Fibroblast of skin of right quadriceps (primary cell): ENCODE results near the gene INSIG1.

Experiments
- DNase-seq: peaks from one replicate; pipeline ENCODE4 v3.0.0-alpha.2; 2013

INSIG1 gene

GRCh38 chr7:155267023-155267422 is 30.7 kb upstream of the INSIG1 start:
- DNase-seq: no peak

DNA sequence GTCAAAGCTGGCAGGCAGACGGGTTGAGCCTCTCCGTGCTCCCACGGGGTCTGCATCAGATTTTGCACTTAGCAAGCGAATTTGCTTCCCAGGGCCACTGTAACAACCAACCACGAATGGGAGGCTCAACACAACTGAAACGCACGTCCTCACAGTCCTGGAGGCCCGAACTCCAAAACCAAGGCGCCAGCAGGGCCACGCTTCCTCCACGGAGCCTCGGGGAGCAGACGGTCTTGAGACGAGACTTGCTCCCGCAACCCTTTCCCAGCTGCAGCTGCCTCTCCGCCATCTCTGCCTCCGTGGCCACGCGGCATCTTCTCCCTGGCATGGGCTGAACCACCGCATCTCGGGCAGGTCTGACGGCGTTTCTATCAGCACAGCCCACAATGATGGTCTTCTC is 30.2 kb upstream of the INSIG1 start:
- DNase-seq: no peak

GRCh38 chr7:155268211-155268610 is 29.5 kb upstream of the INSIG1 start:
- DNase-seq: no peak

DNA sequence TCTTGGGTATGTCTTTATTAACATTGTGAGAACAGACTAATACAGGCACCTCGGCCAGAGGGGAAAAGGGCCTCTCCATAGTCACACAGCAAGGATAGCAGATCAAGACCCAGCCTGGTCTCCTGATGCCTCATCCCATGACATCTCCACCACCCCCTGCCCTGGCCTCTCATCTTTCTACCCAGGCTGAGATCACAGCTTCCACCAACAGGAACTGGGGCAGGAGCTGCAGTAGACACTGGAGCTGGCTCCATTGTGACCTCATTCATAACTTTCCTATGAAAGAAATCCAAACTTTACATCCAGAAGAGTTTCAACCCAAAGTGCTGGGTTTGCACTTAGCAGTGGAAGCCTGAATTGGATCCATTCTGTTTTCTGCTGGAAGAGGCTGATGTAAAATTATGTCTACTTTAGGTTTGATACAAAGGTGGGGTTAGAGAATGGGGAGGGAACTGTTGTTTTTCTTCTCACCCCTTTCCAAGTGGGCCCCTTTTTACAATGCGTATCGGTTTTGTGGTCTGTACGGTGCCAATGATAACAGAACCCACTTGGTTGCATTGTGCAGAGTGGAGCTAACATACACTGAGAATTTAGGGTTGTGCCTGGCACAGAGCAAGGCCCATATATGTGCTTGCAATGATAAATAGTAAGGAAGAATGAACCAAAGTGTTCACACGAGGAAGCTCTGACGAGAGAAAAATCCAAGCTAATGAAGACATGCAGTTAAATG is 28.6 kb upstream of the INSIG1 start:
- no peak for DNase-seq

DNA sequence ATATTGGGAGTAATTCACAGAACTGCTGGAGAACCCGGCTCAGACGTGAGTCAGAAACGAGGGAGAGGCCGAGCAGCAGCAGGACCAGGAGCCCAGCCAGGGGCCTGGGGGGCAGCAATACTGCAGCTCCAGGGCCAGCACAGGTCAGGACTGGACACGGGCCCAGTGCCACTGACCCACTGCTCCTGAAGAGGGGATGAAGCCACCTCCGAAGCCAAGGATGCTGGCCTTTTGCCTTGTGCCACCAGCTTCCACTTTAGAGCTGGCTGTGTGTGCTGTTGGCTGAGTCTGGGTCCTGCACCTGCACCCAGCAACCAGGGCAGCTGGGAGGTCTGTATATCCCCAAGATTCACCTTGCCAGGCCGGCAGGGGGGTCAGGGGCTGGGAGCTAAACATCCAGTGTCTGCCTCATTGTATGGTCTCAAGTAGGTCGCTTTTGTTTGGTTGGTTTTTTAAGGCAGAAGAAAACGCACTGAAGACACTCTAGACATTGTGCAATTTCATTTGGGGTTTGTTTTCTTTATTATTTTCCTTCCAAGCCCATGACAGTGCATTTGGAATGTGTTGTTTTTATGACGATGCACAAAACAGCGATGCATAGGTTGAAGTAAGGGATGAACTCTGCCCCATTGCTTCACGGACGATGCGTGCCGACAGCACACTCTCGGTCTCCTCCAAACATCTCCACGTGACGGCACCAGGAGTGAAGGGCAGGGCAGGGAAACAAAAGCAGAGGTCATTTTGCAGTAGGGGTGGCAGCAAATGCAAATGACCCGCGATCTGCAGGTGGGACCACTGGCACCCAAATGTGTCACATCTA is 27.7 kb upstream of the INSIG1 start:
- DNase-seq: no peak

DNA sequence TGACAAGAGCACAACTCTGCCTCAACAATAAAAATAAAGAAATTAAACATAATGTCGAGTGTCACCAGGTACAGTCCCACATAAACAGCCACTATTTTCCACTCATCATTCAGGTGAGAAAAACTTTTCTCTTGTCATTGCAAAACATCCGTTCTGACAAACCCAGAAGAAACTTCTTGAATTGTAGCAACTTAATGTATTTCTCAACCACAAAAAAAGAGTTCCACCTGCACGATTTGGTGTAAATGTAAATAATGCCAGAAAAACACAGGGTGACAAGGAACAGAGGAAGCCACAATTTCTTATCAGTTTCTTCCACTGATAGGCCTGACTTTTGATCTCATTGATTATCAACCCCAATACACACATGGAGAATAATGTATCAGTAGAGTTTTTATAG is 26.8 kb upstream of the INSIG1 start:
- no peak for DNase-seq

- DNase-seq: no peak
Measured at GRCh38 chr7:155274633-155275355, 22.9 kb upstream of the INSIG1 start.

DNA sequence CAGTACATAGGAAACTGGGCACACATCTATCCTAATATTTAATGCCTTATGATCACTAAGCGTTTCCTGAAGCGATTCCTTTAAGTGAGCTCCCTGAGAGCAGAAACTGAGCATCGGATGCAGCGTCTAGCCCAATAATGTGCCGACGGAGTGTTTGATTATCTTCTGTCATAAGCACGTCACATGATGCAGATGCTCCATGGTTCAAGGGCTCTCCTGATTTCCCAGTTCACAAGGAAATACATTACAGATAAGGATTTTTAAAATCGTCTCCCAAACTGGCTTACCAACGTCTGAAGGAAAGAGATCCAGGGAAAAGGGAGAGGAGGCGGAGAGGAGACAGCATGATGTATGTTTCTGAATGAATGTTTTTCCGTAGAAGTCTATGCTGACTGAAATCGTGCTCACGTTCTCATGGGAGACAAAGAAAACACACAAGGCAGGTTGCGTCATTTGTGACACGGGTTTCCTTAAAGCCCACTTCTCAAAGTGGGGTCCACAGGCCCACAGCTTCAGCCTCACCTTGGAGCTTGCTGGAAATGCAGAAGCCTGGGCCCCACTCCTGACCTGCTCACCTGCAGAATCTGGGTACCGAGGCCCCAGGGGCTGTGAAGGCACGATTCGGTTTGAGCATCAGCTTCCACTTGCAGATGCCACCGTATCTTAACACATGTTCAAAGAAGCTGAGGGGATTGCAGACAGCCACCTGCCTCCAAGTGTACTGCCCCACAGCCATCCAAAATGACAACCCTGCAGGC is 21.5 kb upstream of the INSIG1 start:
- no peak for DNase-seq

GRCh38 chr7:155276800-155277375 is 20.8 kb upstream of the INSIG1 start:
- no peak for DNase-seq

DNA sequence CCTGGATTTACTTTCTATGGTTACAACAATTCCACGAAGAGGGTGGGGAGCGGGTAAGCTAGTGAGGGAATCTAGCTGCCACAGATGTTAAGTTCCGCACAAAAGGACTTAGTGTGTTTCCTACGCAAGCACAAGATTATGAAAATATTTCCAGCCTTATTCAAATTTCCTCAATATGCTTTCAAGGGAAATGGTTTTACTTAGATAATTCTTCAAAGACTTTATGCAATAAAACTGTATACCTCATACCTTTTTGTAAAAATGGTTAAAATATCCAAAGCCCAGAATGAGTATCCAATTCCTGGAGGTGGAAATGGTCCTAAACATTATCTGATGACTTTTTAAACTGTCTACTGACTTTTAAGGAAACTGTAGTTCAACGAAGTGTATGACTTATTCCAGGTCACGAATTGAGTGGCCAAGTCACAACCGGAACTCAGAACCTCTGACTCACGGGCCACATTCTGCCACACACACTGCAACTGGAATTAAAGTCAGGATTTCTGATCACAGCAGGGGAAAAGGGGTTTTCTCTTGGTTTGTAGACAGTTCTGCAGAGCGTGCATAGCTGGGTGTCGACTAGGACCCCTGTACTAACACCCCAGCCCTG is 20.2 kb upstream of the INSIG1 start:
- no peak for DNase-seq

GRCh38 chr7:155278921-155279320 is 18.8 kb upstream of the INSIG1 start:
- DNase-seq: no peak

DNA sequence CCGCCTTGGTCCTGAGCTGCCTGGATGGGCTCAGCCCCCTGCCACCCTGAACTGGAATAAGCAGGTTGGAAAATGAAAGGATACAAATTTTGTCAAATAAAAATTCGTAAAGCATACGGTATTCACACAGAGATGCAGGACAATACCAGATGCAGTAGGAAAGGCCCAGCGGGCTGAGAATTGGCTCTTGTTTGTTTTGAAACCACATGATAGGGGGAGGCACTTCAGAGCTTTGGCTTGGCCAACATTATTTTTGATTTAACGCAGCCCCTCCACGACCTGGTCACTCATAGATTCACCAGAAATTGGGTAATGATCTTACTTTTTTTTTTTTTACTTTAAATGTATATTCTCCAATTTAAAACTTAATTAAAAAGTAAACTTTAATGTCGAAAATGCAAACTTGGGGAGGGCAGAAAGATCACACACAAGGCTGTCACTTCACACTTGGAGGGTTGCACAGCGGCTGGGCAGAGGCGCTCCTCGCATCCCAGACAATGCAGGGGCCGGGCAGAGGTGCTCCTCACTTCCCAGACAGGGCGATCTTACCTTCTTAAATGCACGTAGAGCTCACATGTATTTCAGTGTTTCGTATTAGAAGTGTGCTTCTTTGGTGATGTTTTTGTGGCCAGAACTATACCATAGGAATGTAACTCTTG is 17.8 kb upstream of the INSIG1 start:
- no peak for DNase-seq

DNA sequence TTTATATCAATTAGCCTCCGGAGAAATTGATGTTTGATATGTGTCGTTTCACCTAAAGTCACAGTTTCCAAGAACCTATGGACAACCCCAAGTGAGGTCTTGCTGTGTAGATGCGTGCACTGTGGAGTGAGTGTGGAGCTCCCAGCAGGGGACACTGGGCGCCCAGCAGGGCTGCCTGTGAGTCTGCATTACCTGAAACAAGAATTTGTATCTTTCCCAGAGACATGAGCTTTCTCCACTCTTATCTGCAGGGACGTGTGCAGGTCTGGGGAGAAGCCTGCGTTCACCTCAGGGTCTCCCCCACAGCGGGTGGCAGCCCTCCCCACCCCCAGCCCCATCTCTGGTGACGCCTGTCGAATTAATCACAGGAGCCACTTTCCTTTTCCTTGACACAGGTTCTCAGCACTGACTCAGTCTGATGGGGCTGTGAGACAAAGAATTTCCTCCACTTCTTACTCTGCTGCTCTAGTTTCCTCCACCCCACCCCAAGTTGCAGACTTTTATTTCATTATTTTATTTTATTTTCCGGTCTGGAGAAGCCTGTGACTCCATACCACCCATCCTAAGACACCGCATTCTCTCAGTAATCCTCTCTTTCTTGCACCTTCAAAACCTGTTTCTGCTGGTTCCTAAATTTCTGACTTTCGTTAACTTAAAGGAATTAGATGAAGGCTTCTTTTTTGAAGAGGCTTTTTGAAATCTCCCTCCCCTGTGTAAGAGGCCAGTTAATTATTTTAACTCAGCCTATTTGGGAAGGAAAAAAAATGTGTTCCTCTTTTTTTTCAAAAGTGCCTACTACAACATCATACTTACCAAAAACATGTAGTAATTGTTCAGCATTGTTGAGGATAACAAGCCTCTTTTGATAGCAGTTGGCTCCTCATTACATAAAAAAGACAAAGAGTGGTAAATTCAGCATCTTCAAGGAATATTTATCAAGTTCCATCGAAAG is 17.0 kb upstream of the INSIG1 start:
- no peak for DNase-seq

DNA sequence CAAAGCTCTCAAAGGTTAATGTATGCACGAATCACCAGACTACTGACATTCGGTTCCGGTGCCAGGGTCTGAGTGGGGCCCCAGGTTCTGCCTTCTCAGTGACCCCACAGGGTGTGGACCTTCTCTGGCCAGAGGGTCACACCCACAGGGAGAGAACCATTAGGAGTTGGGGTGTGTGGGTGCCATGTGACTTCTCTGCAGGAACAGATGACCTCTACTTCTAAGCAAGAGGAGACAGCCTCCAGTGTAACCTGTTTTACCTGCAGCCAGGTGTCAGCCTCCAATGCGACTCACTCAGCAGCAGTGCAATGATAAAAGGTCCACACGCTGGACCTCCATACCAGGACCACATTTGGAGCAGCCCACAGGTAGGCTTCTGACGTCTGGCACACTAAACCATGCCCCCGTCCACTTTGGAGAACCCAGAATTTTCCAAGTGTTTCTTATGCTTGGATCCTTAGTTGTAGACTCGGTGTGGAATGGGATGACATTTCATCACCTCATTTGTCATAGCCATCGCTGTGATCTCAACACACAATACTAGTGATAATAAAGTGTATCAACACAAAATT is 16.2 kb upstream of the INSIG1 start:
- DNase-seq: no peak

DNA sequence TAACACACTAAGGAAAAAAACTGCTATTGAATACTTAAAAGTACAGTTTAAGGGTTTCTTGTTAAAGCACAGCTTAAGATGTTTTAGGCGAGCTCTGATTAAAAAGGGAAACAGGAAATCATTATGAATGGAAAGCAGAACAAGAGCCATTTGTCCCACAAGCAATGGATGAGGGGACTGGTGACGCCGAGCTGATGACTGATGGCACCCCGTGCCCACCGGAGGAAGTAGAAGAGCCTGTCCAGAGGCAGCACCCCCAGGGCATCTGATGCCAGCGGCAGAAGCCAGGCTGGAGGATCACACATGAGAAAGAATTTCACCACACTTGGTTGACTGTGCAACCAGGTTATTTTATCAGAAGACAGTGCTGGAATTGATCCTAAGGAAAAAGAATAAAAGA is 15.0 kb upstream of the INSIG1 start:
- no peak for DNase-seq

- no peak for DNase-seq
Measured at GRCh38 chr7:155283565-155284194, 14.0 kb upstream of the INSIG1 start.

DNA sequence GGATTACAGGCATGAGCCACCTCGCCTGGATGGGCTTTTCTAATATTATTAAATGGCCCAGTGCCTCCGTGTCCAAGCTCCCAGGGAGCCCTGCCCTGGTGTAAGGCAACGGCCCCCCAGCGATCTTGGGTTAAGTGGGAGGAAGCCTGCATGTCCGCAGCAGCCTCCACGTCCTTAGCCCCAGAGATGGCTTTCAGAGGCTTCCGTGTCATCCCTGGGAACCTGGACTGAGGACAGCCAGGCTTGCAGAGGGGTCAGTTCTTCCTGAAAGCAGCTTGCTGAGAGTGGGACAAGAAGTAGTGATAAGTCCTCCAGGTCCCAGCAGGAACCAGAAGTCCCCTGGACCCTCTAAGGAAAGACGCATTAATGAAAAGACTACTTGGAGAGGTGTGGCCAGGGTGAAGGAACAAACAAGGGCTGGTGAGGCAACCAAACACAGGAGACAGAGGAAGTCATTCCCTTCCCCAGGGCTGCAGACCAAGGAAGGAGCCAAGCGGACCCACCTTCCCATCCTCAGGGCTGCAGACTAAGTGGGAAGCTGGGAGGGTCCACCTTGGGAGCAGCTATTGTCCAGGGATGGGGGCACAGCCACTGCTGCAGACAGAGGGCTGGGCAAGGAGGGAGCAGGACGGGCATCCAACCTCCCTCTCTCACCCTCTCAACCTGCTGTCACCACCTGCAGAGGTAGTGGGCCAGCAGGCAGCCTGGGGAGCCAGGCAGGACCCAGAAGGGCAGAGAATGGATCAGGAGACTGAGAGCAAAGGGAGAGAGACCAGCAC is 13.0 kb upstream of the INSIG1 start:
- DNase-seq: no peak

GRCh38 chr7:155285423-155285822 is 12.3 kb upstream of the INSIG1 start:
- no peak for DNase-seq

- no peak for DNase-seq
Measured at GRCh38 chr7:155285833-155286232, 11.8 kb upstream of the INSIG1 start.
